Measurements from ENCODE around the gene FOXL2. TPM values are rescaled to one million over a fixed set of nuclear protein-coding genes. Genes with fewer than 3 reads are reported as not detected.

Gene FOXL2
- total and polyA plus RNA-seq, 3 experiments from 2014 or later, result not detected

DNA sequence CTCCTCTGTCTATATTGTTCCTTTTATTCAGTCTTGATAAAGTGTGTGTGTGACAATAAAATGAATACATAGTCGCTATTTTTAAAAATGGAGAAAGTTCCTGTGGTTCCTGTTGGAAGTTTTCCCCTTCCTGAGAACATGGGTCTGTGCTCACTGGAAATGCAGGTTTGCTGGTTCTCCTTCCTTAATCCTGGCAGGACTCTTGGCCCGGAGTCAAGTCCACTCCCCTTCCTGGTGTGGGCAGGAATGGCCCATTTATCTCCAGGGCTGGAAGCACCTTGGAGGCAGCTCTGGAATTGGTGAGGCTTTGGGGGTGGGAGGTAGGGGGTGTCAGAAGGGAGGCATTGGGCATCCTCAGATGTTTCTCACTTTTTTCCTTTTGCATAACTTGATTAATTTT is 30.1 kb downstream of the FOXL2 start:
- no peak overlapping the region for H3K27ac ChIP-seq (ENCODE audit: low read depth, low read length)
- ChIA-PET CTCF (interaction anchor here (1.1 to 14.6 kb wide), 31 partner anchors 8 to 472 kb away, joined by 3 to 285 read pairs (median 8); partner anchors contain the start of genes CEP70, COPB2, FAIM and PIK3CB), POLR2A (interaction anchor here (2.0 kb wide), 1 partner anchor 322 kb away, joined by 18 read pairs; the partner anchor contains the start of gene CEP70)
- no peaks in the 10 kb centered on the region for H3K9me3 ChIP-seq (ENCODE audit: low read length)
- no peaks in the 10 kb centered on the region for H3K27me3 ChIP-seq (ENCODE audit: insufficient read depth, low read length, poor library complexity, severe bottlenecking)
- H3K9me3 Mint-ChIP-seq, result no peaks in the 10 kb centered on the region
- no peaks in the 10 kb centered on the region for H3K36me3 Mint-ChIP-seq
- H3K4me1 Mint-ChIP-seq, result peaks cover 5 to 6% (median 6%) of the 10 kb centered on the region in 3 donors
- peaks cover 5% of the 10 kb centered on the region for H3K4me1 ChIP-seq (ENCODE audit: insufficient read depth, low read length)
- no peak for DNase-seq
- H3K27me3 Mint-ChIP-seq, result peaks cover 7 to 11% of the 10 kb centered on the region in 2 donors
- peak overlapping the region in 1 of 8 donors; percentile 39 for H3K27ac Mint-ChIP-seq
- H3K36me3 ChIP-seq (ENCODE audit: insufficient read depth, low read length), result no peaks in the 10 kb centered on the region
- H3K4me3 Mint-ChIP-seq, result peak overlapping the region in 4 of 7 donors; percentile 30 to 50 (median 46)
- H3K4me3 ChIP-seq (ENCODE audit: low read length), result no peak overlapping the region

GRCh38 chr3:138915503-138916498 is 31.1 kb downstream of the FOXL2 start:
- peak; percentile 68 to 85 (median 75) for DNase-seq
- no peaks in the 10 kb centered on the region for H3K36me3 Mint-ChIP-seq
- H3K36me3 ChIP-seq (ENCODE audit: insufficient read depth, low read length), result no peaks in the 10 kb centered on the region
- peak overlapping the region in 6 of 8 donors; percentile 61 to 96 (median 63) for H3K27ac Mint-ChIP-seq
- H3K4me3 Mint-ChIP-seq, result peak overlapping the region; percentile 83 to 94 (median 85)
- ChIA-PET CTCF (interaction anchor here (0.6 to 14.6 kb wide), 81 partner anchors 9 to 520 kb away, joined by 3 to 285 read pairs (median 5); partner anchors contain the start of genes CEP70, COPB2, FAIM and PIK3CB), POLR2A (interaction anchor here (0.6 to 2.0 kb wide), 8 partner anchors 8 to 546 kb away, joined by 3 to 18 read pairs (median 4); partner anchors contain the start of gene CEP70)
- peaks cover 5 to 6% (median 6%) of the 10 kb centered on the region in 3 donors for H3K4me1 Mint-ChIP-seq
- H3K9me3 Mint-ChIP-seq, result no peaks in the 10 kb centered on the region
- H3K27me3 Mint-ChIP-seq, result peaks cover 5 to 7% of the 10 kb centered on the region in 2 donors
- H3K27me3 ChIP-seq (ENCODE audit: insufficient read depth, low read length, poor library complexity, severe bottlenecking), result no peaks in the 10 kb centered on the region
- H3K4me3 ChIP-seq (ENCODE audit: low read length), result peak overlapping the region; percentile 90
- peaks cover 5% of the 10 kb centered on the region for H3K4me1 ChIP-seq (ENCODE audit: insufficient read depth, low read length)
- H3K9me3 ChIP-seq (ENCODE audit: low read length), result no peaks in the 10 kb centered on the region
- H3K27ac ChIP-seq (ENCODE audit: low read depth, low read length), result peak overlapping the region; percentile 73

- Histone ChIP-seq H3K27ac (ENCODE audit: low read depth, low read length) (no peak overlapping the region), H3K9me3 (ENCODE audit: low read length) (no peaks in the 10 kb centered on the region), H3K4me3 (ENCODE audit: low read length) (peak overlapping the region; percentile 90), H3K4me1 (ENCODE audit: insufficient read depth, low read length) (peaks cover 5% of the 10 kb centered on the region), H3K27me3 (ENCODE audit: insufficient read depth, low read length, poor library complexity, severe bottlenecking) (no peaks in the 10 kb centered on the region), H3K36me3 (ENCODE audit: insufficient read depth, low read length) (no peaks in the 10 kb centered on the region)
- Mint-ChIP-seq H3K27me3 (peaks cover 3 to 7% of the 10 kb centered on the region in 2 donors), H3K36me3 (no peaks in the 10 kb centered on the region), H3K9me3 (no peaks in the 10 kb centered on the region), H3K4me3 (peak overlapping the region; percentile 83 to 94 (median 85)), H3K4me1 (peaks cover 5 to 6% (median 6%) of the 10 kb centered on the region in 3 donors), H3K27ac (peak overlapping the region in 3 of 8 donors; percentile 58 to 96 (median 61))
- ChIA-PET CTCF (interaction anchor here (0.7 to 14.6 kb wide), 65 partner anchors 9 to 519 kb away, joined by 3 to 285 read pairs (median 5); partner anchors contain the start of genes CEP70, FAIM and PIK3CB), POLR2A (interaction anchor here (0.7 to 2.0 kb wide), 7 partner anchors 8 to 366 kb away, joined by 3 to 18 read pairs (median 4); partner anchors contain the start of gene CEP70)
- no peak for DNase-seq
Observed at GRCh38 chr3:138914870-138915502, 32.0 kb downstream of the FOXL2 start.

GRCh38 chr3:138913766-138914165 is 33.2 kb downstream of the FOXL2 start:
- Histone ChIP-seq H3K36me3 (ENCODE audit: insufficient read depth, low read length) (no peaks in the 10 kb centered on the region), H3K4me3 (ENCODE audit: low read length) (no peak overlapping the region), H3K4me1 (ENCODE audit: insufficient read depth, low read length) (peaks cover 5% of the 10 kb centered on the region), H3K27ac (ENCODE audit: low read depth, low read length) (no peak overlapping the region), H3K9me3 (ENCODE audit: low read length) (no peaks in the 10 kb centered on the region), H3K27me3 (ENCODE audit: insufficient read depth, low read length, poor library complexity, severe bottlenecking) (no peaks in the 10 kb centered on the region)
- no peak for DNase-seq
- H3K27me3 Mint-ChIP-seq, result peaks cover 0 to 7% of the 10 kb centered on the region in 2 donors
- no peaks in the 10 kb centered on the region for H3K36me3 Mint-ChIP-seq
- no peak overlapping the region for H3K27ac Mint-ChIP-seq
- peaks cover 5 to 6% (median 6%) of the 10 kb centered on the region in 3 donors for H3K4me1 Mint-ChIP-seq
- POLR2A ChIA-PET, result no interaction called here
- CTCF ChIA-PET, result interaction anchor here (0.6 to 14.6 kb wide), 8 partner anchors 11 to 319 kb away, joined by 3 to 285 read pairs (median 30); partner anchors contain the start of gene CEP70
- H3K4me3 Mint-ChIP-seq, result no peak overlapping the region
- no peaks in the 10 kb centered on the region for H3K9me3 Mint-ChIP-seq

GRCh38 chr3:138912237-138912636 is 34.7 kb downstream of the FOXL2 start:
- no peaks in the 10 kb centered on the region for H3K36me3 Mint-ChIP-seq
- no peak overlapping the region for H3K4me3 Mint-ChIP-seq
- no peaks in the 10 kb centered on the region for H3K9me3 Mint-ChIP-seq
- Histone ChIP-seq H3K9me3 (ENCODE audit: low read length) (no peaks in the 10 kb centered on the region), H3K27me3 (ENCODE audit: insufficient read depth, low read length, poor library complexity, severe bottlenecking) (no peaks in the 10 kb centered on the region), H3K27ac (ENCODE audit: low read depth, low read length) (peak overlapping the region; percentile 12), H3K4me1 (ENCODE audit: insufficient read depth, low read length) (peaks cover 5% of the 10 kb centered on the region), H3K4me3 (ENCODE audit: low read length) (no peak overlapping the region), H3K36me3 (ENCODE audit: insufficient read depth, low read length) (no peaks in the 10 kb centered on the region)
- H3K4me1 Mint-ChIP-seq, result peaks cover 5 to 6% (median 6%) of the 10 kb centered on the region in 3 donors
- H3K27ac Mint-ChIP-seq, result no peak overlapping the region
- ChIA-PET POLR2A (no interaction called here), CTCF (interaction anchor here (7.6 to 14.6 kb wide), 3 partner anchors 12 to 318 kb away, joined by 78 to 285 read pairs (median 198); partner anchors contain the start of gene CEP70)
- H3K27me3 Mint-ChIP-seq, result peaks cover 0 to 7% of the 10 kb centered on the region in 2 donors
- no peak for DNase-seq

DNA sequence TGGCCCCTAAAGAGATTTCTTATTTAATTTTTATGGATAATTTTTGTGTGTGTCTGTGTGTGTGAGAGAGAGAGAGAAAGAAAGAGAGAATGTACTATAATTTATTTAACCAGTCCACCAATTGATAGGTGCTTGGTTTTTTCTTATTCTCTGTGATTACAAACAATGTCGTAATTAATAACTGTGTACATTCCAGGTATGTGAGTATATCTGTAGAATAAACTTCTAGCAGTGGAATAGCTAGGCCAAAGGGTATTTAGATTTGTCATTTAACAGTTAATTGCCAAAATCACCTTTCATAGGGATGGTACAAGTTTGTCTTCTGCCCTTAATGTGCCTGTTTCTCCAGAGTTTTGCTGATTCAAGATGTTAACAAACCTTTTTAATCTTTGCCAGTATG is 35.3 kb downstream of the FOXL2 start:
- ChIA-PET CTCF (interaction anchor here (7.6 to 14.6 kb wide), 3 partner anchors 13 to 317 kb away, joined by 78 to 285 read pairs (median 198); partner anchors contain the start of gene CEP70), POLR2A (no interaction called here)
- Mint-ChIP-seq H3K9me3 (no peaks in the 10 kb centered on the region), H3K27ac (no peak overlapping the region), H3K36me3 (no peaks in the 10 kb centered on the region), H3K4me3 (no peak overlapping the region), H3K27me3 (peaks cover 0 to 7% of the 10 kb centered on the region in 2 donors), H3K4me1 (peaks cover 5 to 6% (median 6%) of the 10 kb centered on the region in 3 donors)
- H3K27me3 ChIP-seq (ENCODE audit: insufficient read depth, low read length, poor library complexity, severe bottlenecking), result no peaks in the 10 kb centered on the region
- DNase-seq, result no peak
- no peaks in the 10 kb centered on the region for H3K9me3 ChIP-seq (ENCODE audit: low read length)
- H3K27ac ChIP-seq (ENCODE audit: low read depth, low read length), result no peak overlapping the region
- H3K36me3 ChIP-seq (ENCODE audit: insufficient read depth, low read length), result no peaks in the 10 kb centered on the region
- H3K4me3 ChIP-seq (ENCODE audit: low read length), result no peak overlapping the region
- peaks cover 5% of the 10 kb centered on the region for H3K4me1 ChIP-seq (ENCODE audit: insufficient read depth, low read length)

DNA sequence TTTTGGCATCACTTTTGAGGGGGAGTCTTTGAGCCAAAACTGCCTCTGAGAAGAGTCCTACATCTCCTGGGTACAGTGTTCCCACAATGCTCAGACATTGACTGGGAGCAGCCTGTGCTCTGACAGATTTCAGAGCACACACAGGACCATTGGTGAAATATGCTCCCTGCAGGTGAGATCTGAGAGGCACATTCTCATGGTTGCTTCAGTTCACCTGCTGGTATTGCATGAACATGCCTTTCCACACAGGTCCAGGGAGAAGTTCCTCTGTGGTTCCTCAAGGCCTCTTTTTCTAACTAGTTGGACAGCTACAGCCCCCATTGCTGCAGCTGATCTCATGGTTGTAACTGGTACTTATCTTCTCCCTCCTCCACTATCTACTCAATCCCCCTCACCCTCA is 37.0 kb downstream of the FOXL2 start:
- no peaks in the 10 kb centered on the region for H3K9me3 ChIP-seq (ENCODE audit: low read length)
- Mint-ChIP-seq H3K27ac (no peak overlapping the region), H3K36me3 (no peaks in the 10 kb centered on the region), H3K4me3 (no peak overlapping the region), H3K9me3 (no peaks in the 10 kb centered on the region), H3K4me1 (peaks cover 1 to 2% (median 2%) of the 10 kb centered on the region in 3 donors), H3K27me3 (peaks cover 0 to 7% of the 10 kb centered on the region in 2 donors)
- no peak for DNase-seq
- no peak overlapping the region for H3K27ac ChIP-seq (ENCODE audit: low read depth, low read length)
- peaks cover 1% of the 10 kb centered on the region for H3K4me1 ChIP-seq (ENCODE audit: insufficient read depth, low read length)
- CTCF ChIA-PET, result interaction anchor here (1.1 to 14.6 kb wide), 6 partner anchors 9 to 499 kb away, joined by 3 to 285 read pairs (median 4); partner anchors contain the start of gene CEP70
- POLR2A ChIA-PET, result no interaction called here
- no peaks in the 10 kb centered on the region for H3K27me3 ChIP-seq (ENCODE audit: insufficient read depth, low read length, poor library complexity, severe bottlenecking)
- H3K4me3 ChIP-seq (ENCODE audit: low read length), result no peak overlapping the region
- no peaks in the 10 kb centered on the region for H3K36me3 ChIP-seq (ENCODE audit: insufficient read depth, low read length)
